Right kidney (tissue), 9 donors: ENCODE results near the gene ARL6IP5.

Experiments used
- DNase-seq: peaks from one replicate; pipeline ENCODE4 v3.0.0-alpha.2; 2016
- long read RNA-seq, 8 donors: transcript quantifications; one replicate each; lab custom pipeline, GENCODE V29; 2026

The ARL6IP5 gene, protein sequence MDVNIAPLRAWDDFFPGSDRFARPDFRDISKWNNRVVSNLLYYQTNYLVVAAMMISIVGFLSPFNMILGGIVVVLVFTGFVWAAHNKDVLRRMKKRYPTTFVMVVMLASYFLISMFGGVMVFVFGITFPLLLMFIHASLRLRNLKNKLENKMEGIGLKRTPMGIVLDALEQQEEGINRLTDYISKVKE
- long read RNA-seq, donor 1, transcript ARL6IP5-201 (3 exons, 2,101 nt): major isoform, 76 of 99 reads
- long read RNA-seq, donor 1, partial matches to known transcripts: 22 of 99 reads
- long read RNA-seq, donor 1, other reads (novel, unspliced or antisense): 0 of 99 reads
- long read RNA-seq, donor 2, transcript ARL6IP5-201 (3 exons, 2,101 nt): major isoform, 51 of 74 reads
- long read RNA-seq, donor 2, partial matches to known transcripts: 21 of 74 reads
- long read RNA-seq, donor 2, other reads (novel, unspliced or antisense): 0 of 74 reads
- long read RNA-seq, donor 3, transcript ARL6IP5-201 (3 exons, 2,101 nt): major isoform, 40 of 46 reads
- long read RNA-seq, donor 3, partial matches to known transcripts: 6 of 46 reads
- long read RNA-seq, donor 3, other reads (novel, unspliced or antisense): 0 of 46 reads
- long read RNA-seq, donor 4, transcript ARL6IP5-201 (3 exons, 2,101 nt): major isoform, 47 of 81 reads
- long read RNA-seq, donor 4, partial matches to known transcripts: 34 of 81 reads
- long read RNA-seq, donor 4, other reads (novel, unspliced or antisense): 0 of 81 reads
- long read RNA-seq, donor 5, transcript ARL6IP5-201 (3 exons, 2,101 nt): major isoform, 73 of 81 reads
- long read RNA-seq, donor 5, partial matches to known transcripts: 6 of 81 reads
- long read RNA-seq, donor 5, other reads (novel, unspliced or antisense): 0 of 81 reads
- long read RNA-seq, donor 6, transcript ARL6IP5-201 (3 exons, 2,101 nt): major isoform, 54 of 63 reads
- long read RNA-seq, donor 6, partial matches to known transcripts: 7 of 63 reads
- long read RNA-seq, donor 6, other reads (novel, unspliced or antisense): 0 of 63 reads
- long read RNA-seq, donor 7, transcript ARL6IP5-202 (2 exons, 580 nt): minor isoform, 8 of 95 reads
- long read RNA-seq, donor 7, transcript ARL6IP5-201 (3 exons, 2,101 nt): major isoform, 74 of 95 reads
- long read RNA-seq, donor 7, partial matches to known transcripts: 13 of 95 reads
- long read RNA-seq, donor 7, other reads (novel, unspliced or antisense): 0 of 95 reads
- long read RNA-seq, donor 8, transcript ARL6IP5-201 (3 exons, 2,101 nt): major isoform, 61 of 62 reads
- long read RNA-seq, donor 8, partial matches to known transcripts: 0 of 62 reads
- long read RNA-seq, donor 8, other reads (novel, unspliced or antisense): 0 of 62 reads

DNA sequence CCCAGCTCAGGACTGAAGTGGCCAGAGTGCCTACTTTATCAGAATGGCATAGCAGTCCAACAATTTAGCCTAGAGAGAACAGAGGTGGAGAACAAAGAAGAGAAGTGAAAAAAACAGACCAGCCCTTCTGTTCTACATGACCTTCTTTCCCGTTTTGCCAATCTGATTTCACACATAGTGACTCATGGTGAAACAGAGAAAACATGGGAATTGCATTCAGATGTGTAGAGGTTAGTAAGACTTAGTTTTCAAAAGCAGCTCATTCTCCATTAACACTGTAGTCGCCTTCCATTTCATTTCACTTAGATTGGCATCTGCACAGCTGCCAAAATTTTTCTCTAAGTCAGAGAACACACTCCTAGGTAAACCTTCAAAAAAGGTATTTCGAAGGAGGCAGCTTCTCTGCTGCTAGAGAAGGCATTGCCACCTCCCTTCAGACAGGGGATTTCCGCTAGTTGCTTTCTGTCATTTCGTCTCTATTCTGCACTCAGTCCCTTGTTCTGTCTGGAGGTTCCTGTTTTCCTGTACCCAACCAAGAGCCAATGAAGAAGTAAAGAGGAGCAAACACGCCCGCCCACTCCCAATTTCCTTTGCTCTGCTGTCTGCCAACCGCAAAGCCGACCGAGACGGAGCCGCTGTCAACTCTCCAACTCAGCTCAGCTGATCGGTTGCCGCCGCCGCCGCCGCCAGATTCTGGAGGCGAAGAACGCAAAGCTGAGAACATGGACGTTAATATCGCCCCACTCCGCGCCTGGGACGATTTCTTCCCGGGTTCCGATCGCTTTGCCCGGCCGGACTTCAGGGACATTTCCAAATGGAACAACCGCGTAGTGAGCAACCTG lies at the start of gene ARL6IP5:
TSS of gene ARL6IP5 (plus strand) at position 612 of the 842 bp plus-strand sequence. CDS start at position 723, 111 bp downstream.
- peak; percentile 39 for DNase-seq

DNA sequence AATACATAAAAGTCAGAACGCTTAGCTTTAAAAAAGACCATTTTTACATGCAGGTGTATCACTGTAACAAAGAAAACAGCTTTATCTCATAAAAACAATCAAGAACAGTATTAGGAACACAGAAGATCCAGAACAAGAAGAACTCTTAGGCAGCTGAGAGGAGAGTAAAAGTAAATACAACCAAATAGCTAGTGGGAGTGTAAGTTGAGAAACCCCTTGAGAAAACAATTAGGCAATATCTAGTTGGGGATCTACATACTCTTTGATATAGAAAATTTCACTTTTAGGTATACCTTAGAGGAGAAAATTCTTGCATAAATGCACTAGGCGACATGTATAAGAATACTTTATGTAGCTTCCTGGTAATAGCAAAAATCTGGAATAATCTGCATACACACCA lies 40.1 kb upstream of the ARL6IP5 start:
- no peak for DNase-seq

DNA sequence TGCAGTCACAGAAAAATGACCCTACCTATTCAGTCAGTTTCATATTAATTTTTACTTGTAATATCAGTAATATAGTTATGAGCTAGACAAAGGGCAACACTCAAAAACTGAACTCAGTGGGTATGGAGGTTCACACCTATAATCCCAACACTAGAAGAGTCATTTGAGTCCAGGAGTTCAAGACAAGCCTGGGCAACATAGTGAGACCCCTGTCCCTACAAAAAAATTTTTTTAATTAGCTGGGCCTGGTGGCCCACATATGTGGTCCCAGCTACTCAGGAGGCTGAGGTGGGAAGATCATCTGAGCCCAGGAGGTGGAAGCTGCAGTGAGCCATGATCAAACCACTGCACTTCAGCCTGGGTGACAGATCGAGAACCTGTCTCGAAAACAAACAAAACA lies 35.7 kb upstream of the ARL6IP5 start:
- DNase-seq: no peak

DNA sequence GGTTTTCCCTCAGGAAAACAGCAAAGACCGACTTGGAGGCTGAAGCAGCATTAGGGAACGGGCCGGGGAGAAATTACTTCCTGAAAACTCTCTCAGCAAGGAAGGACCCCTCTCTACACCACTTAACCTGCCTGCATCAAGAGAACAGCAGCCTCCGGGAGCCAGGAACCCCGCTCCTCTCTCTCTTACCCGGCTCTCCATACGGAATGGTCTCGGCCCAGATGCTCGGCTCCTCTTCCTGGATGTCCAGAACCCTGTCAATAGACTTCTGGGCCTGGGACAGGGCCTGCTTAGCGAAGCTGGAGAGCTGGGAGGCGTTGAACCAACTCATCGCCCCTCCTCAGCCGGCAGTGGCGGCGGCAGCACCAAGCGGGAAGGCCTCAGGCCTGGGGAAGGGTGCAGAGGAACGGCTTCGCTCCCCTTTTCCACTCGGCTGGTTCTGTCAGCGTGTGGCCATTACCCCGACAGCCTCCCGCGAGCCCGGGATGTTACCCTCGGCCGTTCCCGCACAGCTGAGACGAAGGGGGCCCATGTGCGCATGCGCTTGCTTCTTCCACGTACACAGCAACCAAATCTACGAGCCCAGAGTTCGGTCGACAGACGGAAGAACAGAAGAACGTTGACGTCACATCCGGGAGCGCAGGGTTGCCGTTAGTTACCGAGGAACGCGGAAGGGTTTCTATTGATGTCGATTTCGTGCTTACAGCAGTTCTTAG lies 32.8 kb upstream of the ARL6IP5 start, which contains the start of gene TMF1:
TSS of gene TMF1 (minus strand) at position 578 of the 716 bp plus-strand sequence. CDS start at position 331, 247 bp downstream.
- DNase-seq: peak; percentile 99

DNA sequence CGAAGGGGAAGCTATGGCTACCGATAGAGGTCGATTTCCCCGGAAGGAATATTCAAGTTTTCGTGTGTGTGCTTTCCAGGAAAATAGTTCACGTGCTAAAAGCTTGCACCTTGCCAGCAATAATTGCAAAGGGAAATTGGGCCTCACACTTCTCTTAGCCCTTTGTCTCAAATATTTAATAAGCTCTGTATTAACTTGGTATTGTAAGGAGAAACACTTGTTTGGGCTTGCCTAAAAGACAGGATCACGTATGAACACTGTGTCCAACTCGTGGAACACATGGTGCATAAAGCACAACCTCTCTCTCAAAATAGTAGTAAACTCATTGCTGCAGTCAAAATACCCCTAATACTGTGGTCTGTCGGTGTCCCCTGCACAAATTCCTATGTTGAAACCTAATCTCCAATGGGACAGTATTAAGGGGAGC lies 32.3 kb upstream of the ARL6IP5 start:
- no peak for DNase-seq

DNA sequence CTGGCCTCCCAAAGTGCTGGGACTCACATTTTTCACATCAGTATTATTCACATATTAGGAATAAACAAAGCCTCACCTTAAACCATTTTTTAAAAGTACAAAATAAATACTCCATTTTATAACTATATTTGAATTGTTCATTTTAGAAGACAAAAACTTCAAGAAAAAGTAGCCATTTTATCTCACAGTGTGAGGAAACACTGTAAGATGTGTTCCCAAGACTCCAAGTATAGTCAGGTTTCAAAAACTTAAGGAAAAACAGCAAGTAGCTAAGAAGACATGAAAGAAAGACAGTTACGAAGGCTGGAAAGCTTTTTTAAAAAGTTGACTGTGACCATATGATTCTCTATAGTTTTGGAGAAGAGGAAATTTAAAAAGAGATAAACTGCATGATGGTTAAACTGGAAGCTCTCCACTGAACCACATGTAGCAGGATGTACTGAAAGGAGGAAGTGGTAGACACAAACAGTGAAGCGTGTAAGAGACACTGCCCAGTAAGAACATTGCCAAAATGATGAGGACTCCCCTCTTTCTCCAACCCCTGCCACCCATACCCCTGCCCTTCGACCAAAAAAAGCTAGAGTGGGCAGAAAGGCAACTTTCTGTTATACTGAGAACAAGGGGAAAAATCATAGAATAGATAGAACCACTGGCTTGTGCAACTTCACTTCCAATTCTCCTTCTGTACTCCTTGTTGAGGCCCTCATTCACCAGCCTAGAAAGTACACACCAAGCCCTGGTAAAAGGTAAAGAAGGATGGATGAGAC lies 26.4 kb upstream of the ARL6IP5 start:
- DNase-seq: no peak

DNA sequence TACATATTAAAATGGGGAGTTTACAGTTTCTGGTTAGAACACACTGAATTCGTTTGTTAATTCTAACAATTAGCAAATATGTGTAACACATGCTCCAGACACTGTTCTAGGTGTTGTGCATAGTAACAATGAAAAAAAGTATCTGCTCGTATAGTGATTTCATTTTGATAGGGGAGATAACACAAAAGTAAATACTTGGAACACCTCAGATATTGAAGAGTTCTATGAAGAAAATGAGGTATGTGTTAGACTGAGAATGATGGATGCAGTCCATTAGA lies 25.9 kb upstream of the ARL6IP5 start:
- no peak for DNase-seq

DNA sequence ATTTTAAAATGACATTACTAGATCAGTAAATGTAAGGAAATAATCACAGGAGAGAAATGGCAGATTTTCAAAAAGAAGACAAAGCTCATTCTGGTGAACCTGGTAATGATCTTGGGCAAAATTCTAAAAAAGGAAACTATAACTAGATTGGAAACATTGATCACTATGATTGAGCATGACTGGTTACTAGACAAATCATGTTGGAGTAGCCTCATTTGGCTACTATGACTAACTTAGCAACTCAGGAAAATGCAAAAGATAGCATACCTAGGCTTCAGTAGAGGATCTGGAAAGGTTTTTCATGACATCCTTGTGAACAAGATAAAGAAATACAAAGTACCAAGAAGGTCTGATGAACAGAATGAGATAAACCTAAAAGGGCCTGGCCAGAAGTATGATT lies 25.0 kb upstream of the ARL6IP5 start:
- no peak for DNase-seq

DNA sequence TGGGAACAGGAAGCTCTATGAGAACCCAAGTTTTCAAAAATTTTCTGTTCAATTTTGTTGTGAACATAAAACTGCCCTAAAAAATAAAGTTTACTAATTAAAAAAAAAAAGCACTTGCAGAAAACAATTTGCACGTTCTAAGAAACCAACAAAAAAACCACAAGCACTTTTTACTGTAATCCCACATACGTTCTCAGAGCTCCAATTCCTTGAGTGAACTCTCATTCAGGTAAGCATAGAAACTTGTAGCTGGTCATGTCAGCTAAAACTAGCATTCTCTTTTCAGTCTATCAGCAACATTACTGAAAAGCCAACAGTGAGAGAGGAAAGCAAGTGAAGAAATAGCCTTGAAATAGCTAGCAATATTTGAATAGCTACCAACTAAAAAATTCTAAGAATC lies 21.1 kb upstream of the ARL6IP5 start:
- no peak for DNase-seq

DNA sequence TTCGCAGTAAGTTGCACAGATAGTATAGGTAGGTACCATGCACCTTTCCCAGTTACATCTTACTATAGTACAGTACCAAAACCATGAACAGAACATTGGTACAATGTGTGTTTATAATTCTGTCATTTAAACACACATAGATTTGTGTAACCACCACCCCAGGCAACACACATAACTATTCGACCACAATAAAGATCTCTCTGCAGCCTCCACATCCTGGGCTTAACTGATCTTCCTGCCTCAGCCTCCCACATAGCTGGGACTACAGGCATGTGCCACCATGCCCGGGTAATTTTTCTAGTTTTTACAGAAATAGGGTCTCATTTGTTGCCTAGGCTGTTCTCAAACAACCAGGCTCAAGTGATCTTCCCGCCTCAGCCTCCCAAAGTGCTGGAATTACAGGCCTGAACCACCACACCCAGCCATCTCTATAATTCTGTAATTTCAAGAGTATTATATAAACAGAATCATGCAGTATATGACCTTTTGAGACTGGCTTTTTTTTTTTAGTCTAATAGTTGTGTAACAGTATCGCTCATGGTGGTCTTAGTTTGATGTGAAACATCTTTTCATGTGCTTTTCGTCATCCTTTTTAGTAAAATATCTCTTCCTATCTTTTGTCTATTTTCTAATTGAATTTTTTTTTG lies 19.3 kb upstream of the ARL6IP5 start:
- no peak for DNase-seq

DNA sequence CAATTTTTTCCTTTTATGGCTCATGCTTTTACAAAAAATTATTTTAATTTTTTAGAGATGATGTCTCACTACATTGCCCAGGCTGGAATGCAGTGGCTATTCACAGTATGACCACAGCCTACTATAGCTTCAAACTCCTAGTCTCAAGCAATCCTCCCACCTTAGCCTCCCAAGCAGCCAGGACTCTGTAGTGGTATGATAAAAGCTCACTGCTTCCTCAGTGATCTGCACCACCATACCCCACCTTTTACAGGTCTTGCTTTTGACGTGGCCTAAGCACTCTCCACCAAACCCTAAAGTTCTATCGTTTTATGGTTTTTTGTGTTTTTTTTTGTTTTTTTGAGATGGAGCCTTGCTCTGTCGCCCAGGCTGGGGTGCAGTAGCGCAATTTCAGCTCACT lies 18.6 kb upstream of the ARL6IP5 start:
- no peak for DNase-seq

DNA sequence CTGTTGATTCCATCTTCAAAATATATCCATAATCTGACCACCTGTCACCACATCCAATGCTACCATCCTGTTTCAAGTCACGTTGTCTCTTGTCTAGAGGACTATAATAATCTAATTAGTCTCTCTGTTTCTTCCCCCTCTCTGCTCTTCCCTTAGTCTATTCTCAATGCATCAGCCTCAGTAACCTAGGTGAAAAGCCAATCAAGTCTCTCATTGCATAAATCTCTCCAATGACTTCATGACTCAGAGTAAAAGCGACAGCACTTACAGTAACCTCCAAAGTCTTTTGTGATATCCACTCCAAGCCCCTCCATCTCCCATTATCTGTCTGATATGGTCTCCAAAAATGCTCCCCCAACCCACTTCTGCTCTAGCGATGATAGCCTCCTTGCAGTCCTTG lies 11.8 kb upstream of the ARL6IP5 start:
- no peak for DNase-seq

DNA sequence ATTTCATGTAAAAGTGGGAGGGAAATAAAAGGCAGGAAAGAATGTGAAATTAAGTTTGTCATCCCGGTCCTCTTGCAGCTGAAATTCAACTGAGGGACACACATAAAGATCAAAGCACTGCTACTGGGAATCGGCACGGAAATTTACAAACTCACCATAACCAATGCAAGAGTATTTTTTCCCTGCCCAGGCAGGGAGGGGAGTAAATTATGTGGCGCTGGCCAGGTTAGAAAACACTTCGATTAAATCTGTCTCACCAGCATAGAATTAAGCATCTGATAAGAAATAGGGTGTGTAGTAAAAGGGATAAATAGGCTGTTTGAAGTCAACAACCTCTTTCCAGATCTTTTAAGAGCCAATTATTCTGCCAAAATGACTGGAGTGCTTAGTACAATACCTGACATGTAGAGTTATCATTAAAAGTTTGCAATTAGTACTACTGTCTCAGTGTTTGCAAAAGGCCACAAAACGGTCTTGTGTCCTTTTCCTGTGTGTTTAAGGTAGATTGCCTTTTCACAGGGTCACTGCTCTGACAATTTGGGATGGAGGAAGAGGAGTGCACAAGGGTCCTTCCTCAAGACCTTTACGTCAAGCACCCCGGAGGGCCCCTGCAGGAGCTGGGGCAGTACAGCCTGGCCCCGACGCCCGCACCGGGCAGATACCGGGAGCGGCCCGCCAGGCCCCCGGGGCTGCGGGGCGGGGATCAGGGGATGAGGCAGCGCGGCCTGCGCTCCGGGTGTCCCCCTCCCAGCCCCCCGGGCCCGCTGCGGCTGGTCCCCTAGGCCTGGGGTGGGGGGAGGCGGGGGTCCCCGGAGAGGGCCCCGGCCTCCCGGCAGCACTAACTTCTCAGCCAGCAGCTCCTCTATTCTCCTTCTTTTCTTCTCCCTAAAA lies 5.2 kb upstream of the ARL6IP5 start:
- DNase-seq: peak; percentile 67

DNA sequence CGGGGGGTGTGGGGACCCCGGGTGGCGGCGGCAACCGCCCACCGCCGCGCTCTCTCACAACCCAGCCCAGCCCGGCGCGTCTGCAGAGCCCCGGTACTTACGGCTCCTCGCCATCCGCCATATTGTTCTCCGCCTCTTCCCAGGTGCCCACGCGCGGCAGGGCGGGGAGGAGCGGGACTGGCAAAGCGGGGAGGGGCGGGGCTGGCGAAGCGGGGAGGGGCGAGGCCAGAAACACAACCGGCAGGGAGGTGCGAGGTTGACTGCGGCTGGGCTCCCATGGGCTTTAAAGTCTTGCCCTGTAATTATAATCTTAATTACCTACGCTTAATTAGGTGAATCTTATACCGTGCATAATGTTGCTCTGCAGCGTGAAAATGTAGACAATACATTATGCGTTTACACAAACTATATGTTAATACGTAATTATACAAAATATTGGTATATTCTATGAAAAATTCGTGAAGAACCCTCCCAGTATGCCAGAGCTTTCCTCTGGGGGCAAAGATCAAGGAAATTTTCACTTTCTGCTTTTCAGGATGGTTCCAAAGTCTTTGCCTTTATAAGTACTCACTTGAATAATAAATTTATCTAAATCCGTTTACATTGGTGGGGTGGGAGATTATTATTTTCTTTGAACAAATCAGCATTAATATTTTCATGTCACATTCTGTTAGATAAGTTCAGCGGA lies 4.4 kb upstream of the ARL6IP5 start, which contains the start of gene UBA3:
TSS of gene UBA3 (minus strand) at position 133 of the 688 bp plus-strand sequence. CDS start at position 121, 12 bp downstream.
- peak; percentile 37 for DNase-seq

DNA sequence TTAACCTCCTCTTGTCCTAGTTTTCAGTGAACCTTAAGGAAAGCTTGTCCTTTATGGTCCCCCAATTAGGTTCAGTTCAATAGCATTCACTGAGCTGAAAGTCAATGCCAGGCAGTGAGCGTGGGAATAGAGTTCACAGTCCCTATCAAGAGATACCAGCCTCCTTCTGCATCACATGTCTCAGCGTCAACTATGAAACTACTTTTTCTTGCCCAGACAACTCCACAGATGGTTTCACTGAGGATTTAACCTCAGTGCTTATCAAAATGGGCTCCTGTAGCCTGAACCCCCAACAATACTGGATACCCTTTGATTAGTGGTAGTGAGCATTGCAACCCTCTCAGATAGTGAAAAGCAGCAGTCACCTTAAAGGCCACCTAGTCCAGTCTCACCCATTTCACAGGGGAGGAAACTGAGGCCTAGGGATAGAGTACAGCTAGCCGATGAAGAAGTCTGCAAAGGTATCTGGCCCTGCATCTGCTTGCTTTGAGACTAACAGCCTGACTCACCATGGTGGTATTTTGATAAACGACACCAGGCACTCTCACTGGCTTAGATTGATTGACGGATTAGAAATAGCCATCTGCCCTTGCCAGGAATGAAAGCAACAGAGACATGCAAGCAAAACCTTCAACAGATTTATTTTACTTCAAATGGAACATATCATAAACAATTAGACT lies 3.0 kb upstream of the ARL6IP5 start:
- no peak for DNase-seq

DNA sequence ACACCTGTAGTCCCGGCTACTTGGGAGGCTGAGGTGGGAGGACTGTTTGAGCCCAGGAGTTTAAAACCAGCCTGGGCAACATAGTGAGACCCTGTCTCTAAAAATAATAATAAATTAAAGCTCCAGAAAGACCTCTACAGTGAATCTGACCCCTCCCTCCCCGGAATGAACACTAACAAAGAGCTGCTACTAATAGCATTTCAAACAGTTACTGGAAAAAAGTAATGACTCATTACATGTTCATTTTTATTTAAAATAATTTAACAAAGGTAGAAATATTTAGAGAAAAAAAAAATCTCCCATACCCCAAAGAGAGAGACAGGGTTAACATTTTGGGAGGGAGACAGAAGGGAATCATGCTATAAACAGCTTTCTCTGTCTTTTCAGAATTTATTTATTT lies 2.4 kb upstream of the ARL6IP5 start:
- DNase-seq: no peak

DNA sequence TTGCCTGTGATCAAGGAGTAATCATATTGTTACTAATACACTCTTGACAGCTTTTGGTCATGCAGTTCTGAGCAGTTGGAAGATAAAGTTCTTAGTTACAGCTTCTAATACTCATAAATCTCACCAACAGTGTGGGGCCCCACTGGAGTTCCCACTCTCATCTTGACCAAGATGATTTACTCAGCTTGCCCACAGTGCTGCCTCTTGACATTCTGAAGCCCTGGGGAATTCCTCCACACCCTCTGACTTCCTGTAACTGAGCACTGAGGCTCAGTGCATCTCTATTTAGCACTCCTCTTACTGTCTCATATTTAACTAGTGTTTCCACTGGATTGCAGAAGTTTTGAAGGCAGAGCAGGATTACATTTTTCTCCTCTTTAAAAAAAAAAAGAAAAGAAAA lies 1.9 kb upstream of the ARL6IP5 start:
- peak; percentile 5 for DNase-seq
